T-helper 17 cell (primary cell): ENCODE measurements around the gene DEXI. TPM values are rescaled to one million over a fixed set of nuclear protein-coding genes. Genes with fewer than 3 reads are reported as not detected.
"Not testable (repeated sequence)": the region's sequence is repeated elsewhere in the genome, so short reads cannot be mapped to it uniquely, and the experiment has no call there.

Source experiments
- ATAC-seq: fragments of 150-1000 bp; cut with Tn5 transposase; 2 replicates; pipeline ENCODE4 v1.10.0; 2021; ENCODE audit warnings: mild to moderate bottlenecking, moderate library complexity
- DNase-seq, 3 donors: peaks; one replicate each; pipeline versions ENCODE4 v3.0.0 to v3.0.0-alpha.2; 2020 to 2021
- H3K9me3 ChIP-seq: one replicate; pipeline ENCODE4 v1.7.0; 2013; ENCODE audit warnings: low read length, mild to moderate bottlenecking; ENCODE audit not compliant: control insufficient read depth, poor library complexity, severe bottlenecking
- H3K27ac Mint-ChIP-seq: one replicate; pipeline ENCODE4 v1.8.0; 2022; ENCODE audit warnings: mild to moderate bottlenecking, moderate library complexity, mixed read lengths
- H3K27me3 Mint-ChIP-seq: one replicate; pipeline ENCODE4 v1.8.0; 2022; ENCODE audit warnings: mixed read lengths
- H3K36me3 Mint-ChIP-seq: one replicate; pipeline ENCODE4 v1.8.0; 2022; ENCODE audit warnings: low read depth, mixed read lengths
- H3K4me1 Mint-ChIP-seq: one replicate; pipeline ENCODE4 v1.8.0; 2022; ENCODE audit warnings: mild to moderate bottlenecking, mixed read lengths
- H3K4me3 Mint-ChIP-seq: one replicate; pipeline ENCODE4 v1.8.0; 2022; ENCODE audit warnings: mild to moderate bottlenecking, moderate library complexity, mixed read lengths
- total RNA-seq, 4 donors: library from RNA in 2 of 4; stranded (reverse) in 2 of 4; gene quantifications; one replicate each; pipeline ENCODE4 v1.2.3 and lab custom pipeline; 2022 to 2026

Gene DEXI
- total RNA-seq, 2 donors from 2014 or later, result 14.2 to 15.1 TPM

- H3K36me3 Mint-ChIP-seq, result peaks cover 5% of the 10 kb centered on the region
- DNase-seq, result no peak
- H3K27me3 Mint-ChIP-seq, result no peaks in the 10 kb centered on the region
- peak overlapping the region; percentile 21 for H3K27ac Mint-ChIP-seq
- no peak for ATAC-seq
- no peak overlapping the region for H3K4me3 Mint-ChIP-seq
- H3K4me1 Mint-ChIP-seq, result peaks cover 16% of the 10 kb centered on the region
- H3K9me3 ChIP-seq, result no peaks in the 10 kb centered on the region
Observed at GRCh38 chr16:10978871-10979446, 36.7 kb upstream of the DEXI start.

GRCh38 chr16:10978124-10978523, 35.9 kb upstream of the DEXI start:
- H3K27ac Mint-ChIP-seq, result peak overlapping the region; percentile 79
- peaks cover 5% of the 10 kb centered on the region for H3K36me3 Mint-ChIP-seq
- no peak overlapping the region for H3K4me3 Mint-ChIP-seq
- DNase-seq (no peak), ATAC-seq (no peak)
- H3K27me3 Mint-ChIP-seq, result no peaks in the 10 kb centered on the region
- peaks cover 15% of the 10 kb centered on the region for H3K4me1 Mint-ChIP-seq
- no peaks in the 10 kb centered on the region for H3K9me3 ChIP-seq

DNA sequence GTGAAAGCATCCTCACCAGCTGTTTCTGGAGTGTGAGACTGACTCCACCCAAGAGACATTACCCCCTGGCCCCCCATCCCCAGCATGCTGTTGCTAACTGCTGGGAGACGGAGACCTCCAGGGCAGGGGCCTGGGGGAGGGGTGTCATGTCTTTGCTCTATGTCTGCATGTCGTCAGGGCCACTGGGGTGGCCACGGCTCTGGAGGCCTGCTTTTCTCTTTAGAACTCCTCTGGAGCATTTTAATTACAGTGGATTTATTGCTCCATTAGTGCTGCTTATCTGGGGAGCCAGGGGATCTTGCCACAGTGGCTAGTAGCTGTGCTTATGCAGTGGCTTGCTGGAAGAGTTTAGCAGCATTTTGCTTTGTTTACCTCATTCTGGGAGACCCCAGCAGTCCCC, 34.4 kb upstream of the DEXI start:
- H3K36me3 Mint-ChIP-seq, result peaks cover 5% of the 10 kb centered on the region
- no peak overlapping the region for H3K27ac Mint-ChIP-seq
- H3K27me3 Mint-ChIP-seq, result no peaks in the 10 kb centered on the region
- peaks cover 16% of the 10 kb centered on the region for H3K4me1 Mint-ChIP-seq
- ATAC-seq (no peak), DNase-seq (no peak)
- no peaks in the 10 kb centered on the region for H3K9me3 ChIP-seq
- H3K4me3 Mint-ChIP-seq, result no peak overlapping the region

DNA sequence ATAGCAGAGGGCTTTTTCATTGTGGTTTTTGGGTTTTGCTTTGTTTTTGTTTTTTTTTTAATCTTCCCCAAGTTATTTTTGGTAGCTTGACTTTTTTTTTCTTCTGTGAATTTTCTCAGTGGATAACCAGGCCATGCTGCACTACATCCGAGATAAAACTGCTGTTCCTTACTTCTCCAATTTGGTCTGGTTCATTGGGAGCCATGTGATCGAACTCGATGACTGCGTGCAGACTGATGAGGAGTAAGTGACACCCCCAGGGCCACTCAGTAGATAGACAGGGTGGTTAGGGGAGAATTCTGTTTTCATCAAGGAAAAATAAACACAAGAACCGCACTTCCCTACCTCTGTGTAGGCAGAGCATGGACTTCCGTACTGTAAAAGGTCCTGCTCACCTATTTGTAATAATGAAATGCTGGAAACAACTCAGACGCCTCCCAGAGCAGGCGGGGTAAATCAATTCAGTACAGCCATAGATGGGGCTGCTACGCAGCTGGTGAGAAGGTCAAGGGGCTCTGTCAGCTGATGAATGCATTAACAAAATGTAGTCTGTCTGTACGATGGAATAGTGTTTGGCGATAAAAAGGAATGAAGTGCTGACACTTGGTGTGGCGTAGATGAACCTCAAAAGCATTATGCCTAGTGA, 30.7 kb upstream of the DEXI start:
- DNase-seq (no peak), ATAC-seq (no peak)
- Mint-ChIP-seq H3K36me3 (peaks cover 5% of the 10 kb centered on the region), H3K4me3 (peak overlapping the region; percentile 9), H3K4me1 (peaks cover 19% of the 10 kb centered on the region), H3K27me3 (no peaks in the 10 kb centered on the region), H3K27ac (peak overlapping the region; percentile 90)
- H3K9me3 ChIP-seq, result no peaks in the 10 kb centered on the region

GRCh38 chr16:10972108-10972818, 30.0 kb upstream of the DEXI start:
- Mint-ChIP-seq H3K4me3 (no peak overlapping the region), H3K4me1 (peaks cover 16% of the 10 kb centered on the region), H3K27me3 (no peaks in the 10 kb centered on the region), H3K36me3 (peaks cover 3% of the 10 kb centered on the region), H3K27ac (peak overlapping the region; percentile 90)
- ATAC-seq (no peak), DNase-seq (no peak)
- no peaks in the 10 kb centered on the region for H3K9me3 ChIP-seq

DNA sequence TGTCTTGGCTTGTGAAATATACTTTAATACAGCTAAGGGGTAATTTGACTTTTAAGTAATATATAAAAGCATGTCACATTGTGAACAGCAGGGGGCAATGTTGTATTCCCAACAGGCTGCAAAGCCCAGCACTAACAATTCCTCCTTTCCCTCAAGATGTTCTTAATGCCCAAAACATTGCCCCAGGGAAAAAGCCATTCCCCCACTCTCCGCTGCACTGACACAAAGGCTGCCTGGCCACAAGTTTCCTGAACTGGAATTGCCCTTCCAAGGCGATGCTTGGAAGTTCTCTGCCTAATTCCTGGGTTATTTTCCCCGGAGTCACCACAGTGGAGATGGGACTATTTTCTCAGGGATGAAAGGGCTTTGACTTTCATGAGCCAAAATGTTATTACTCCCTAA, 29.3 kb upstream of the DEXI start:
- Mint-ChIP-seq H3K4me1 (peaks cover 16% of the 10 kb centered on the region), H3K27me3 (no peaks in the 10 kb centered on the region), H3K27ac (peak overlapping the region; percentile 90), H3K36me3 (peaks cover 3% of the 10 kb centered on the region), H3K4me3 (no peak overlapping the region)
- no peak for ATAC-seq
- no peaks in the 10 kb centered on the region for H3K9me3 ChIP-seq
- no peak for DNase-seq

- ATAC-seq (no peak), DNase-seq (no peak)
- no peaks in the 10 kb centered on the region for H3K9me3 ChIP-seq
- Mint-ChIP-seq H3K36me3 (peaks cover 3% of the 10 kb centered on the region), H3K4me1 (peaks cover 28% of the 10 kb centered on the region), H3K4me3 (no peak overlapping the region), H3K27me3 (no peaks in the 10 kb centered on the region), H3K27ac (no peak overlapping the region)
Observed at GRCh38 chr16:10970065-10970464, 27.8 kb upstream of the DEXI start.

DNA sequence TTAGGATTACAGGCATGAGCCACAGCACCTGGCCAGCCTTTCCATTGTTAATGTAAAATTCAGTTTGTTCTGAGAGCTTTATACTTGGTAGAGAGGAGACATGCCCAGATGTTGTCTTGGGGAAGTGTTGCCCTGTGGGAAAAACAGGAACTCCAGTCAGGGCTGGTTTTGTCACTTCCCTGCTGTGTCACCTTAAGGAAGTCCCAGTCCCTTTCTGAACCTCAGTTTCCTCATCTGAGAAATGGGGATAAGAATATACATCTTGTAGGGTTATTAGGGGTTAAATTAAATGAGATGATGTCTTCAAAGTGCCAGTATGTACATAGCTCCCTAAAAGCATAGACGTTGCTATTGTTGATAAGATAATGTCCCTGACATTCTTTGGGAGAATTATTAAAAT, 27.3 kb upstream of the DEXI start:
- no peak for ATAC-seq
- no peaks in the 10 kb centered on the region for H3K9me3 ChIP-seq
- DNase-seq, result no peak
- peaks cover 32% of the 10 kb centered on the region for H3K4me1 Mint-ChIP-seq
- peaks cover under 1% of the 10 kb centered on the region for H3K36me3 Mint-ChIP-seq
- H3K27ac Mint-ChIP-seq, result no peak overlapping the region
- no peaks in the 10 kb centered on the region for H3K27me3 Mint-ChIP-seq
- H3K4me3 Mint-ChIP-seq, result no peak overlapping the region

GRCh38 chr16:10968498-10968897, 26.2 kb upstream of the DEXI start:
- no peak for DNase-seq
- ATAC-seq, result no peak
- H3K36me3 Mint-ChIP-seq, result no peaks in the 10 kb centered on the region
- H3K27ac Mint-ChIP-seq, result no peak overlapping the region
- H3K4me3 Mint-ChIP-seq, result no peak overlapping the region
- H3K4me1 Mint-ChIP-seq, result peaks cover 39% of the 10 kb centered on the region
- no peaks in the 10 kb centered on the region for H3K9me3 ChIP-seq
- H3K27me3 Mint-ChIP-seq, result no peaks in the 10 kb centered on the region

DNA sequence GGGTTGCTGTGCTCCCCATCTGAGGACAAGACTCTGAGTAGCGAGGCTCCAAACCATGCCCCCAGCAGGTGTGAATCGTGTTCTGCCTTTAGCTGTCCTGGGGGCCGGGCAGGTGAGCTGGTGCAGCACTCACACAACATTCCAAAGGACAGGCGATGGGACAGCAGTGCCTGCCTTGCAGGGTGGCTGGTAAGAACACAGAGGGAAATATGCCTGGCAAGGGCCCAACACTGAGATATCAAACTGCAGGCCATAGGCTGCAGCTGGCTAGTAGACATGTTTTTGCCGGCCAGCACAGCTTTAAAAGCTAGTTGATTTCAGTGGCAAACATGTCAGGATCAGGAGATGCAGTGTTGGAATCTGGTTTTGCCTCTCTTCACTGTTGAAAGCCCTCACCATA, 25.7 kb upstream of the DEXI start:
- Mint-ChIP-seq H3K36me3 (no peaks in the 10 kb centered on the region), H3K4me1 (peaks cover 36% of the 10 kb centered on the region), H3K27ac (no peak overlapping the region), H3K4me3 (no peak overlapping the region), H3K27me3 (no peaks in the 10 kb centered on the region)
- no peak for DNase-seq
- no peaks in the 10 kb centered on the region for H3K9me3 ChIP-seq
- no peak for ATAC-seq

DNA sequence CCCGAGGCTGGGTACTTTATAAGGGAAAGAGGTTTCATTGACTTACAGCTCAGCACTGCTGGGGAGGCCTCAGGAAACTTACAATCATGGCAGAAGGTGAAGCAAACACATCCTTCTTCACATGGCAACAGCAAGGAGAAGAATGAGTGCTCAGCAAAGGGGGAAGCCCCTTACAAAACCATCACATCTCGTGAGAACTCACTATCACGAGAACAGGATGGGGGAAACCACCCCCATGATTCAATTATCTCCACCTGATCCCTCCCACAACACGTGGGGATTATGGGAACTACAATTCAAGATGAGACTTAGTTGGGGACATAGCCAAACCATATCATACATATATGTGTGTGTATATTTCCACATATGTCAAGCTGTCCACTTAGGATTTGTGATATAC, 24.3 kb upstream of the DEXI start:
- H3K36me3 Mint-ChIP-seq, H3K27me3 Mint-ChIP-seq, DNase-seq, H3K9me3 ChIP-seq, ATAC-seq: not testable (repeated sequence)
- Mint-ChIP-seq H3K4me3 (peak overlapping the region; percentile 39), H3K4me1 (peaks cover 28% of the 10 kb centered on the region), H3K27ac (peak overlapping the region; percentile 97)

GRCh38 chr16:10966129-10966528, 23.9 kb upstream of the DEXI start:
- Mint-ChIP-seq H3K27me3 (no peaks in the 10 kb centered on the region), H3K4me1 (peaks cover 28% of the 10 kb centered on the region), H3K36me3 (no peaks in the 10 kb centered on the region), H3K4me3 (peak overlapping the region; percentile 39), H3K27ac (peak overlapping the region; percentile 97)
- H3K9me3 ChIP-seq, result no peaks in the 10 kb centered on the region
- DNase-seq (no peak), ATAC-seq (no peak)

DNA sequence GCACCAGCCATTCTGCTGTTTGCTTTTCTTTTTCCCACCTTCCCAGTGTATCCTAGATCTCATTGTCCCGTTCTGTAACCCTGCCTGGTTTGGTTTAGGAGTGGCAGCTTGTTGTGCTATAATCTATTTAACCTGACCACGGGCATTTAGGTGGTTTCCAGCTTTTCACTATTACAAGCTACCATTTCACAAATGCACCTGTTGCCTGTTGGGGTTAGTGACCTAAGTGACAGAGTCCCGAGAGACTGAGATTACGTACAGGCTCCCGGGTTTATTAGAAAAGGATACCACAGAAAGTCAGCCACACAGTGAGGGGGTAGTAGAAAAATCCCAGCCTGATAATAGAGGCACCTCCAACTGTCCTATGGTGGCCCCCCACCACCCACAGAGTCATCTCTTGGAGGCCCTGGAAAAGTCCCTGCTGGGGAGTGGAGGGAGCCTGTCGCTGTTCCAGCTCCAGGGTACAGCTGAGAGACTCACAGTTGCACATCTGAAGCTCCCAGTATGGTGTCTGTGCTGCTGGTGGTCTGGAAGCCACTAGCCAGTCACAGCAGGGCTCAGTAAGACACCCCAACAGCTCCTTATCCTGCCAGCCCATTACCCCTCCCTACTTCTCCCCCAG, 23.3 kb upstream of the DEXI start:
- H3K36me3 Mint-ChIP-seq, result no peaks in the 10 kb centered on the region
- H3K27me3 Mint-ChIP-seq, result no peaks in the 10 kb centered on the region
- H3K9me3 ChIP-seq, result no peaks in the 10 kb centered on the region
- H3K27ac Mint-ChIP-seq, result peak overlapping the region; percentile 97
- ATAC-seq (peak; percentile 45), DNase-seq (peak in 1 of 3 donors; percentile 16)
- peak overlapping the region; percentile 67 for H3K4me3 Mint-ChIP-seq
- H3K4me1 Mint-ChIP-seq, result peaks cover 24% of the 10 kb centered on the region
